Fibroblast of mammary gland (primary cell): ENCODE results near the gene ADAM22.

Experiments
- DNase-seq: peaks from one replicate; pipeline ENCODE4 v3.0.0-alpha.2; 2010; ENCODE audit warnings: low read depth
- H3K4me3 ChIP-seq: 2 replicates; pipeline ENCODE4 v1.5.1; 2011; ENCODE audit warnings: low read depth, mild to moderate bottlenecking, low read length, moderate library complexity; ENCODE audit not compliant: control insufficient read depth
- CTCF ChIP-seq: conservative IDR thresholded peaks from 2 replicates; pipeline ENCODE4 v1.5.1; 2011; ENCODE audit warnings: low read depth, low read length, inconsistent platforms; ENCODE audit not compliant: control insufficient read depth, insufficient read depth

ADAM22 gene

DNA sequence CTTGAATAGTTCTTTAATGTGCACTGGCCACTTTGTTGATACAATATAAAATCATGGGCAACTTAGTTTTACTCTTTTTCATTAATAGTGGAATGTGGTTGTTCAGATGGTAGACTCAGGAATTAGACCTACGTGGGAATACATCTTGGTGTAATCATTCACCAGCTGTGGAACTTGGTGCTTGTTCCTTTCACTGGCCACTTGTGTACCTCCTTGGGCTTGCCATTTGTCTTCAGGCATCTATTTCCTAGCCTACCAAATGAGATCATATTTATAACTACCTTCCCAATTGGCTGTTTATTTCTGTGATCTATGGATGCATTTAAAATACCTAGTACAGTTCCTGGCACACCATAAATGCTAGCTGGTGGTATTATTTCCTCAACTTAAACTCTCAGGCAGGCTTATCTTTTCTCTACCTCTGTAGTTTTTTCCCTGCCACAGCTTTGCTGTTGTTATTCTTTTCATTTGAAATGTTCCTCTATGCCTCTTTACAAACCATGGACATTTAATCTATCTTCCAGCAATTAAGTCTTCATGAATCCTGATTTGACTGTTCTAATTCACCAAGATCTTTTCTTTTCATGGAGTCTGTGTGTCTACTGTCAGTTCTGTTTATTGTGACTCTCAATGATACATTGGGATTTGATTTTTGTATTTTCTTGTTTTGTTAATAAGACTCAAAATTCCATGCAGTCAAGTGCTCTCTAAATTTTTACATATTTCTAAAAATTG, 113.0 kb downstream of the ADAM22 start:
- no peak overlapping the region for H3K4me3 ChIP-seq
- no peak for DNase-seq
- no peak for TF ChIP-seq CTCF

DNA sequence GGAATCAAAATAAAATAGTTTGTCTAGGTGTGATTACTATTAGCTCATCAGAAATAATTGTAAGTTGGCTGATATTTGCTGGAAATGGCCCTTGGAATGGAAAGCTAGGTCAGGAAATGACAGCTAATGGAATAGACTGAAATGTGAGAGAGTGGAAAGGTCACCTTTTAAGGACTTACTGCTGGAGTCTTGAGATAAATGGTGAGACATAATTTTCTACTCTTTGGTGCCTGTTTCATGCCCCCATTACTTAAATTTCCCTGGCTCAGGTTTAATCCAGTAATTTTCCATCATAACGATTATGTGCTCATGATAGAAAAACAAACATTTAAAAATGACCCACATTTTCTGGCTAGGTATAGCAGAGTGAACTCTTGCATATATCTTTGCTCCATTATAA, 123.6 kb downstream of the ADAM22 start:
- no peak for TF ChIP-seq CTCF
- DNase-seq = no peak

GRCh38 chr7:88062238-88062637, 128.2 kb downstream of the ADAM22 start:
- H3K4me3 ChIP-seq = no peak overlapping the region
- no peak for TF ChIP-seq CTCF
- DNase-seq = no peak

More for the DNA sequence above, 123.6 kb downstream of the ADAM22 start:
- H3K4me3 ChIP-seq = no peak overlapping the region

- TF ChIP-seq CTCF = no peak
- no peak overlapping the region for H3K4me3 ChIP-seq
- DNase-seq = no peak
These were observed 135.0 kb downstream of the ADAM22 start for GRCh38 chr7:88069093-88069492.

DNA sequence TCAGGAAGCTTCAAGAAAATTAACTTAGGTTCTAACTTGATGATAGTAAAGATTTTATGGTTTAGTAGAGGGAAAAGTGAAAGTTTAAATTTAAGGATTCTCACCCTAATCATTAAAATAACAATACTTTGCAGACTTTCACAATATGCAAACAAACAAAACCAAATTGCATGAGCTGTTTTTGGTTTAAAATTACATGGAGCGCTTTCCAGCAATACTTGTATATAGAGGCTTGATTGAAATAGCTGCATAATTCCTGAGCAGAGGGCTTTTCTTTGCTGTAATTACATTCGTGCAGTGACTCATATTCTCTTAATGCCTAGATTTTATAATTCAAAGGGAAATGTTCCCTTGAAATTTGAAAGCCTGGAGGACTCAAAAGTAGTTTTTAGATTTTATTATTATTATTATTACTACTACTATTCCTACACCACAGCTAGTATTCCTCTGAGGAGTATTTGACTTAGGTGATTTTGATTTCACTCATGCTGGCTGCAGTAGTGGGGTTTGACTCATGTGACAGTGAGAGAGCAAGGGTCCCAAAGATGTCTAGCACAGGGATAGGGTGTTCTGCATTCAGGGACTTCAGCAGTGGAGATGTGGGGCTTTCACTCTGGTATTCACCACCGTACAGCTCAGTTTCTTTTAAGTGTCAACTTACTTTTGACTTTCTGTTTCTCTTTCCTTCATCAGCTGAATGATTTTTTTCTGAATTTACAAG, 138.1 kb downstream of the ADAM22 start:
- H3K4me3 ChIP-seq = no peak overlapping the region
- TF ChIP-seq CTCF = no peak
- no peak for DNase-seq

GRCh38 chr7:88072715-88073055, 138.6 kb downstream of the ADAM22 start:
- TF ChIP-seq CTCF = no peak

More at GRCh38 chr7:88072715-88073055, 138.6 kb downstream of the ADAM22 start:
- H3K4me3 ChIP-seq = no peak overlapping the region
- DNase-seq = no peak
